CD4-positive, alpha-beta T cell treated with Interleukin-21 for 1 hour (primary cell): ENCODE measurements around the gene RASL11A.
A peak's percentile ranks its signal among the peaks of the same experiment; 100 is the strongest.
"Not testable (repeated sequence)": the region's sequence is repeated elsewhere in the genome, so short reads cannot be mapped to it uniquely, and the experiment has no call there.

Source experiments
- DNase-seq: peaks from one replicate; pipeline ENCODE4 v3.0.0-alpha.2; 2020

Gene RASL11A

GRCh38 chr13:27269114-27269665 lies 1.4 kb upstream of the RASL11A start:
- DNase-seq: no peak

GRCh38 chr13:27271570-27272096 lies 1.0 kb downstream of the RASL11A start:
- no peak for DNase-seq

DNA sequence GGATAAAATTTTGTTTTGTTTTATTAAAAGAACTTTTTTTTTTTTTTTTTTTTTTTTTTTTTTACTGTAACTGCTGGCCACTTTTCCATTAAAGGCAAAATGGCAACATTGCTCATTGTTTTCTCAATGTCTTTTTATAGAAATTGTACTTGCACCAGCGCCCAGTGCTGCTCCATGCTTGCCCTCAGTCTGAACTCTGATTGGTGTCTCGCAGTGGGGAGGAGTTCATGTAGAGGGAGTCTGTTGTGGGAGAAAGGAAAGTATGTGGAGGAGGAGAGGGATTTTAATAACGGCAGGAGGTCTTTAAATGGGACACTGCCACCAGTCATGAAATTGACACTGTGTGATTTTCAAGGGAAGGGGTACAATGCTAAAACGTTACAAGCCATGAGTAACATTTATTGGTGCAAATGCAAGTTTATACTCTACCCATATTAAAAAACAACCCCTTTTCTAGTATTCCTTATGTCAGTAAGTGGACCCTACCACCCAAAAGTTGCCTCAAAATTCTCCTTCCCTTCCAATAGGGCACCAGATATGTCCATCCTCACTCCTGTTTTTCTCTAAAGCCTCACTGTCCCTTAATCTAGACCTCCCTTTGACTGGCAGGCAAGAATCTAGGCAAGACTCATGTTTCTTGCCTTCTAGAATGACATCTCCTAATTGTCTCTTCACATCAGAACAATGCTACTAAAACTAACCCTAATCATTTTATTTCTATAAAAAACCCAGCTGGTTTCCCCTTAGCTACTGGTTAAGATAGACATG lies 3.2 kb downstream of the RASL11A start:
- no peak for DNase-seq

DNA sequence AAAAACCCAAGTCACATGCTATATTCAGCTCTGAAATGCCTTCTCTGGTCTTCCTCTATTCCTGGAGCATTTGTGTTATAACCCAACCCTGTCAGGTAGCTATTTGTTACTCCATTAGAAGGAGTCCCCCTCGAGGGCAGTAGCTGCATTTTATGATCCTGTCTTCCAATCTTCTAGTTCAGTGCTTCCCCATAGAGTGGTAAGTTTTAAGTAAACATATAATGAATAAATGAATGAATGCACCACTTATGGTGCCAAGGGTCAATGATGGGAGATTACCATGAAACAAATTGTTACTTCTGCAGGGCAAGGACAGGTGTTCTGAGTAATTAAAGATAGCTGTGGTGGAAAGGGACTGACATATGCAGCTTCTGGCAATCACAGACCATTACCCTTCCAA lies 4.0 kb downstream of the RASL11A start:
- DNase-seq: no peak

DNA sequence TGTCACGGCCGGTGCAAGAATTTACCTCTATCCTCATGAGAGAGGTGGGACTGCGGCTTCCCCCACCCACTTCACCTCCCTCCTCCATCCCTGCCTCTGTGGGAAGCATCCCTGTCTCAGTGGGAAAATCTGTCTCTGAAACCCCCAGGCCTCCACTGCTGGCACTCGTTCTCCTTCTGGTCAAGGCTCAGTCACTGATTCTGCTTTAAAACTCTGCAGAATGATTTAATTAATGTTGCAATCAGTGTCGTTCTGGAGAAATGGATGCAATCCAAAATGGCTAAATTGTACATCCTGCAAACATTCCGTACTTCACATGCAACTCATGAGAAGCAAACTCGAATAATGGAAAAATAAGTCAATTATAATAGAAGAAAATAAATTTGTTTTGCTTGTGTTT lies 5.6 kb downstream of the RASL11A start:
- DNase-seq: no peak

GRCh38 chr13:27279506-27279905 lies 8.9 kb downstream of the RASL11A start:
- DNase-seq: no peak

- DNase-seq: no peak
These were observed 9.5 kb downstream of the RASL11A start for GRCh38 chr13:27280009-27280656.

GRCh38 chr13:27280841-27281240 lies 10.2 kb downstream of the RASL11A start:
- no peak for DNase-seq

- DNase-seq: no peak
These were observed 10.8 kb downstream of the RASL11A start for GRCh38 chr13:27281420-27281819.

- peak; percentile 15 for DNase-seq
These were observed 13.4 kb downstream of the RASL11A start for GRCh38 chr13:27283906-27284493.

DNA sequence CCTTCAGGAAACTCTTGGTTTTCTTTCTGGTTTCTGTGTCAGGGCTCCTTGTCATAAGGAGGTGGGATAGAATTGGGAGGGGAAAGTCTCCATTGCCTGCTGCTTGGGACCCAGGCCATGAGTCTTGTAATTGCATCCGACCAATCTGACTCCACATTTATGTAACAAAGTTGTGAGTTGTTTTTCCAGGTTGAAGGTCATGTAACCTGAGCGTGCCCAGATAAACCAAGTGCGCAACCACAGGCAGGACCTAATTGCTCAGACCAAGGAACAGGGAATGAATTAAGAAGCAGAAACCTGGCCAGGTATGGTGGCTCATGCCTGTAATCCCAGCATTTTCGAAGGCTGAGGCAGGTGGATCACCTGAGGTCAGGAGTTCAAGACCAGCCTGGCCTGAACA lies 17.8 kb downstream of the RASL11A start:
- no peak for DNase-seq

- DNase-seq: no peak
These were observed 18.5 kb downstream of the RASL11A start for GRCh38 chr13:27289011-27289665.

DNA sequence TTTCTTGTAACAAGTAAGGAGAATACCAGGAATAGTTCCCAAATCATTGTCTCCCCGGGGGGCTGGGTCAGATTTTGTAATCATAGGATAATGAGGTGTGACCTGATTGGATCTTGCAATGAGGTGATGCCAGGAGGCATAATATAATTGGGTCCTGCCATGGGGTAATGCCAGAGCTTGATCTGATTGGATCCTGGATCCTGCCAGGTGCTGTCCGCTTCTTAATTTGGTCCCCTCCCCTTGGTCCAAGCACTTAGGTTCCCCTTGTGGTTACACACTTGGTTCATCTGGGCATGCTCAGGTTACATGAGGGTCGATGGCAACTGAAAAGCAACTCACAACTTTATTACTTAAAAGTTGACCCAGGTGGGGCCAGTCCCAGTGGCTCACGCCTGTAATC lies 20.1 kb downstream of the RASL11A start:
- DNase-seq: no peak

- DNase-seq: not testable (repeated sequence)
These were observed 21.3 kb downstream of the RASL11A start for GRCh38 chr13:27291967-27292366.

- DNase-seq: peak; percentile 15
These were observed 22.6 kb downstream of the RASL11A start for GRCh38 chr13:27293076-27293691.

- DNase-seq: no peak
These were observed 23.4 kb downstream of the RASL11A start for GRCh38 chr13:27293873-27294515.

DNA sequence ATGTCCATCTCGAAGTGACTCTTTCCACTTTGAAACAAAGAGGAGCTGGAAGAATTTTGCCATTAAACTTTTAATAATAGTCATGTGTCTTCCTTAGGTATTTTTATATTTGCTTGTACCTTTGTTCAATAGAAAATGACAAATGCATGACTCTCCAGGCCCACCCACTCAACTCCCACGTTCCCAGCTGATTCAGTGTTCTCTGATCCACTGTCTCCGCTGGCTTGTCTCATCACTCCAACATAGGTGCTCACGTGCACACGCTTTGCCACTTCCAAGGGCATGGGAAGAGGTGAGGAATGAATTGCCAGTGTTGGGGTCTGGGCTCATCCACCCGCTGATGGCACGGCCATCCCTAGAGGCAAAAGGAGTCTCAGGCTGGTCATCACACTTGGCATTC lies 24.5 kb downstream of the RASL11A start:
- no peak for DNase-seq

DNA sequence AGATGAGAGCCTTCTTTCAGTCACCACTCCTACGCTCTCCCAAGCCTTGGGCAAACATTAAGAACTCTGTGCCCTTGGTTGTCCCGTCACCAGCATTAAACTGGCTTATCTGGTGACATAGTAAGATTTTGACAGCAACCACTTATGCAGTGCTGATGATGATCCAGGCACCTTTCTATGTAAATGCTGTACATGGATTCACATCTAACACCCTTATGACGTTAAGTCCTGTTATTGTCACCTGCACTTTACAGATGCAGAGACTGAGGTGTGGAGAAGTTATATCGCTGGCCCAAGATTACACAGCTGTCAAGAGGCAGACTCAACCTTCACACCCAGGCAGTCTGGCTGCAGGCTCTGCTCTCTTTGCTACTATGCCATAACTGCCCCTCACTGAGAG lies 25.0 kb downstream of the RASL11A start:
- DNase-seq: no peak

- DNase-seq: no peak
These were observed 25.9 kb downstream of the RASL11A start for GRCh38 chr13:27296496-27296895.

- no peak for DNase-seq
These were observed 28.2 kb downstream of the RASL11A start for GRCh38 chr13:27298849-27299248.

GRCh38 chr13:27300406-27300805 lies 29.8 kb downstream of the RASL11A start:
- DNase-seq: not testable (repeated sequence)

DNA sequence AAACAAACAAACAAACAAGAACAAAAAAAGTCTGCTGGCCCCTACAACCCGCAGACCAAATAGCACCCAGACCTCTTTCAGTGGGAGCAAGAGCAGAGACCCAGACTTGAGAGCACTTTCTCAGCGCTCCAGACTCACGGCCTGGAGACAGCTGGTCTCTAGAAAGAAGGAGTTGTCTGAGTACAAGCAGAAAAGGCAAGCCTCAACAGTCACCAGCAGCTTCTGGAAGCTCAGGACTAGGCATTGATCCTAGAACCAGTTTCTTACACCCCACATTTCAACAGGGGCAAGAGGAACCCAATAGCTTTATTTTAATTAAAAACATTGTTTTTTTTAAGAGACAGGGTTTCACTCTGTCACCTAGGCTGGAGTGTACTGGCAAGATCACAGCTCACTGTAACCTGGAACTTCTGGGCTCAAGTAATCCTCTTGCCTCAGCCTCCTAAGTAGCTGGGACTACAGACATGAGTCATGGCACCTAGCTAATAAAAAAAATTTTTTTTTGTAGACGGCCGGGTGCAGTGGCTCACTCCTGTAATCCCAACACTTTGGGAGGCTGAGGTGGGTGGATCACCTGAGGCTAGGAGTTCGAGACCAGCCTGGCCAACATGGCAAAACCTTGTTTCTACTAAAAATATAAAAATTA lies 30.4 kb downstream of the RASL11A start:
- no peak for DNase-seq
